ENCODE measurements around the gene SPATA33.

- TF ChIP-seq CTCF (IDR thresholded peaks at IDR 0.05) (no peak), POLR2A (IDR thresholded peaks at IDR 0.05) (no peak)
Measured at GRCh38 chr16:89643769-89644300, 13.8 kb upstream of the SPATA33 start.
